ENCODE measurements around the gene TBRG4. TPM values are rescaled to one million over a fixed set of nuclear protein-coding genes. Genes with fewer than 3 reads are reported as not detected.
"Not testable (repeated sequence)": the region's sequence is repeated elsewhere in the genome, so short reads cannot be mapped to it uniquely, and the experiment has no call there.

The TBRG4 gene
- 10 to 100 TPM; 51.2 to 59.1 (median 54.6) TPM for polyA plus RNA-seq (ENCODE audit: insufficient read length in 3 of 3)

DNA sequence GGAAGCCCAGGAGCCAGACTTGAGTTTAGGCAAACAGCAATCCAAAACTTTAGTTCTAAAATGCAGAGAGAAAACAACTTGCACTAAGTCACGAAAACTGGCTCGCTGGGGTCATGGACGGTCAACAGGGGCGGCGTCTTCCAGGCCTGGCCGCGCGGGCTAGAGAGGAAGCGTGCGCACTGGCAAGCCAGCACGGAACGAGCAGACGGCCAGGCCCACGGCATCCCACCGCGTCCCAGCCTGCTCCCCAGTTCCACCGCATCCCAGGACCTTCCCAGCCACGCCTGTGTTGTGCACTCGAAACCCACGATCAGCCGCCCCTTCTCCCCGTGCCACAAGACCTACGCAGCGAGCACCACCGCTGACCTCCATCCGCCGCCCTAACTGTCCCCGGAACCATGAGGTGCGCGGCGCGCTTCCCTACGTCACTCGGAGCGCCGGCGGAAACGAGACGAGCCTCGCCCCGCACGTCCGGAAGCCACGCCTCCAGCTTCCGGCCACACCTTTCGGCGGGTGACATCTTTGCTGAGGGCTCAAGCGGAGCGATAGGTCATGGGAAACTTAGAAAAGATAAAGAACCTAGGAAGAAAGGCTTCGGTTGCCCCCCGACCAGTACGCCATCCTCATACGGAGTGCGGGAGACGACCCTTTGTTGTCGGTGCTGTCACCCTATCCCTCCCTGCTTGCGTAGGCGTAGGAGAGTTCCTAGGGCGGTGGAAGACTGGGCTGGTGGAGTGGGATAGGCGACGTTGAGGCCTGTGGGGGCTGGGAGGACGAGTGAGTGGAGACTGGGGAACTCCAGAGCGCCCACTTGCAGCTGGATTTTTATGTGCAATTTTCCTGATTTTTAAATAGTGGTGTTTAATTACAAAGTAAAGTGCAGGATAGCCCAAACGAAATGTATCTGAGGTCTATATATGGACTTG lies at the start of gene TBRG4:
TBRG4 (minus strand) TSS at position 400 of the 926 bp plus-strand sequence. CDS start 2,460 bp downstream, outside the sequence.
- peak; percentile 91 to 96 (median 93) for DNase-seq (ENCODE audit: low read depth in 3 of 3, low spot score in 2 of 3)

DNA sequence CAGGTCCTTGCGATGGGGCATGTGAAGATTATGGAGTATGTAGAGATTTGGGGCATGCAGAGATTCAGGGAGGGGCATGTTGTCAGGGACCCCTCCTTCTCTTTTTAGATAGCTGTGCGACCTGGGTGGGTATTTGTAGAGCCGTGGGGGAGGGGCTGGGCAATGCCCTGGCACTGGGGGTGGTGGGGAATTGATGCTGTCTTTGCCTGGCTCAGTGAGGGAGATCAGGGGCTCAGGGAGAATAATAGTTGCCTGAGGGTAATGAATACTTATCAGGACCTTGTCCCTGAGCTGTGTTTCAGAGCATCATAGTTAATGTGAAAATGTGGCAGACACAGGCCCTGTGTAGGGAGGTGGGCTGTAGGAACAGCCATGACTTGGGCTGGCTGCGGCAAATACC lies 49.6 kb upstream of the TBRG4 start:
- DNase-seq (ENCODE audit: low read depth in 3 of 3, low spot score in 2 of 3) = no peak

DNA sequence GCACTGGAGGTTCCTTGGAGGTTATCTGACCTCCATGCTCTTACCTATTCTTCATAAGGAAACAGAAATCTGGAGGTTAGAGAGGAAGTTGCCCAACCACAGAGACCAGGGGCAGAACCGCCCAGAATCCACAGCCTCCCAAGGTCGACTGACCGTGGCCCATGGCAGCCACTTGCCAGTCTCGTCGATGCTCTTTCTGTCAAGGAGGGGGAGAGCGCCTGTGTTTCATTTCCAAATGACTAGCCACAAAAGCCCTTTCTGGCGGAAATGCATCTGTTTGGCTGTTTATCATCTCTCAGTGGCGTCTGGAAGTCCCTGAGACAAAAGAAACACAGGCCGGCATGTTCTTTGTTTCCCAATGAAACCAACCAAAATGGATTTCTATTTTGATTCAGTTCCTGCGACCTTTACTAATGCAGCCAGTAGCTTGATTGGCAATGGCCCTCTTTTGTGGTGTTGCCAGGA lies 49.0 kb upstream of the TBRG4 start:
- DNase-seq (ENCODE audit: low read depth in 3 of 3, low spot score in 2 of 3) = no peak

DNA sequence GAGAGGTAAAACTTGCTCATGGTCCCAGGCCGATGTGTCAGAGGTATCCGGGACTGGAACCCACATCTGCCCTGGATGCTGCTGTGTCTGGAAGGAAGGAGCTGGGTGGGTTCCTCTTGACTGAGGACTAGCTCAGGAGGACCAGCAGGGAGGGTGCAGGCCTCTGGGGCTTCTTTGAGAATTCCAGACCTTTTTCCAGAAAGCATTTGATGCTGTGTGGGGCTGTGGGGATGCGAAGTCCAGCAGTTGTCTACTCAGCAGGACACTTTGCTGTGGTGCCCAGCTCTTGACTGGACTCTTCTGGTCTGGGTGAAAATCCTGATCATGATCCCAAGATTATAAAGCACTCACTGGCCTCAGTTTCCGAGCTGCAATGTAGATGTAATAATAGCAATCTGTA lies 47.8 kb upstream of the TBRG4 start:
- DNase-seq (ENCODE audit: low read depth in 3 of 3, low spot score in 2 of 3) = no peak

DNA sequence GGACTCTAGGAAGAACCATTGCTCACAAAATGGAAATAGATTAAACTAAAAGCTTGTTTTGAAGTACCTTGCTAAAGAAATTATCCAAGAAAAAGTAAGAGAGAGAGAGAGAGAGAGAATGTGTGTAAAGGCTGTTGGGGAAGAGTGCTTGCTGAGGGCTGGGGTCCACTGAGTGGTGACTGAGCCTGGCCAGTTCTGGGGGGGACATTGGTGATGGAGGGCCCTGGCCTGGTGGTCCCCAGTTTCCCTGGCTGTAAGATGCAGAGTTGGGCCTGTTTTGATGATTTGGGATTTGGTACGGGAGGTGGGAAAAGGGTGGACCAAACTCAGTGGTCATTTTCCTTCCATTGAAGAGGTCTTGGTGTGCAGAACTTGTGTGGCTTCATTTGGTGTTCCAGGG lies 47.0 kb upstream of the TBRG4 start:
- no peak for DNase-seq (ENCODE audit: low read depth in 3 of 3, low spot score in 2 of 3)

DNA sequence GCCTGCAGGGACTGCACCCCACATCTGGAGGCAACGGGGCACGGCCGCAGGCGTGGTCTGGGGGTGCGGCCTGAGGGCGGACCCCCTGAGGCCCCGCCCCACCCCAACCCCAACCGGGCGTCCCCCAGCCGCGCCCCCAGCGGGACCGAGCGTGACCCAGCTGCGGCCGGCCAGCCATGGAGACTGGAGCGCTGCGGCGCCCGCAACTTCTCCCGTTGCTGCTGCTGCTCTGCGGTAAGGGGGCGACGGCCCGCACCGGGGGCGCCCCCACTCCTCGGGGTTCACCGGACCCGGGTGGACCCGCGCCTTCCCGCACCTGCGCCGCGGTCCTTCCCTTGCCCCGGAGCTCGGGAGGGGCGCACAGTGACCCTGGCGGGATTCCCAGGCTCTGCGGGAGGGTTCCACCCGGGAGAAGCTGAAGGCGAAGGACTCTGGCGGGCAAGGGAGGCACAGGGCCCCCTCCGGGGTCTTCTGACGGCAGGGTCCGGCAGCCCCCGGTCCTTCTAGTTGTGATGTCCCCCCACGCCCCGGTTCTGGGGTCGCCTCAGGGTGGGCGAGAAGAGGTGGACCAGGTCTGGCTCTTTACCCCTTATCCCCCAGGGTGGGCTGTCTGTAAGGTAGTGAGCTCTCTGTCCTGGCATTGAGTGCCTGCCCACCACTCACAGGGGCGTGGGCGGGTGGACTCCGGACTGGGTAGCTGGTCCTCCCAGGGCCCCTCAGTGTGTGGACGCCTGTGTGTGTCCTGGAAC lies 46.3 kb upstream of the TBRG4 start, which contains the start of gene RAMP3:
RAMP3 (plus strand) TSS at position 139 of the 749 bp plus-strand sequence; CDS start at position 177, 38 bp downstream.
- no peak for DNase-seq (ENCODE audit: low read depth in 3 of 3, low spot score in 2 of 3)

DNA sequence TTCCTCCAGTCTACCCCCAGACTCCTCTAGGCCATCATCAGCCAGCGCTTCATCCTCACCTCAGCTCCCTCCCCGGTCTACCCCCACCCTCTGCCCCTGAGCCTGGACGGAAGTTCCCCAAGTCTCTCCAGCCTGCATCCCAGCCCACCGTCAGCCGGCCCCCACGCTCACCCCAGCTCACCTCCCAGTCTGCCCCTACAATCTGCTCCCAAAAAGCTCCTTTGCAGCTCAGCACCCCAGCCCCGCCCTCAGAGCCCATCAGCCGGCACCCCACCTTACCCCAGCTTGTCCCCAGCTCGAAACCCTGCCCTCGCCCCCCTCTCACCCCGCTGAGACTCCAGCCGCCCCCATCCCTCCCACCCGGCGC lies 45.8 kb upstream of the TBRG4 start:
- no peak for DNase-seq (ENCODE audit: low read depth in 3 of 3, low spot score in 2 of 3)

DNA sequence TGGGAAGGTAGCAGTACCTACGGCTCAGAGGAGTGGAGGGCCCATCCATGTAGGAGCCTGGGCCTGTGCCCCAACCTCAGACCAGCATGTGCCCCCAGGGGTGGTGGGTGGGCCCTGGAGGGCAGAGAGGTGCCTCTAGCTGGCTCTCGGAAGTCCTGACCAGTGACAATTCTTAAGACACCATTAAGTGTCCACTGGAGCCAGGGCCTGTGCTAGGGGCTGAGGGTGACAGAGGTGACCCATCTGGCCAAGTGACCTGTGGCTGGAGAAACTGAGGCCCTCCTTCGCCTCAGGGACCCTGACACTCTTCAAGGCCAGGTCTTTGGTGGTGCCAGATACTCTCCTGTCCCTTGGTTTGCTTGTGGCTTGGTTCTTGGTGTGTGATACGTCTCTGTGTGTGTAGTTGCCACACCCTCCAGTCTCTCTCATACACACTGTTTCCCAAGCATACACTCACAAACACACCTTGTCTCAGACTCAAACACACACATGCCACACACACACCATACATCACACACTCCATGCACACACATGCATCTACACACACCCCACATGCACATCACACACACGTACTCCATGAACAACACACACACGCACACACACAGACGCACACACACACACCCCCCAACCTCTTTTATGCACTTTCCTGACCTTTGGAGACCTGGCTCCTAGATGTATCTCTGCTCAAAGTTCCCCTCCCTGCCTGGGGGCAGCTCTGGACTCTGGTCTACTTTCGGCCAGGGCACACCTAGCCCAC lies 45.2 kb upstream of the TBRG4 start:
- DNase-seq (ENCODE audit: low read depth in 3 of 3, low spot score in 2 of 3) = no peak

DNA sequence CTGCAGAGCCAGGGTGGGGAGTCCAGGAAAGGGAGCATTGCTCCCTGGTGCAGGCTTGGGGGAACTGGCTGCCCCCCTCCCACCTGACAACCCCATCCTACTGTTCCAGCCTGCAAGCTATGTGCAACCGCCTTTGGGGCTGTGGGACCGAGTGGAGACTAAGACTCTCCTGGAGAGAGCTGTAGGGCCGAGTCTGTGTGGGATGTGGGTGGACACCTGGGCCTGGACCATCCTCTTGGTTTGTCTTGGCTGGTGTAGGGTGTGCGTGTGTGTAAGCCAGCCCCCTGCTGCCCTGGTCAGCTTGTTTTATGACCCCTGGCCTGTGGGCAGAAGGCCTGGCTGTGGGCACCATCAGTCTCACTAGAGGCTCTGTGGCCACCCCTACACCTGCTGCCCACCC lies 44.4 kb upstream of the TBRG4 start:
- no peak for DNase-seq (ENCODE audit: low read depth in 3 of 3, low spot score in 2 of 3)

DNA sequence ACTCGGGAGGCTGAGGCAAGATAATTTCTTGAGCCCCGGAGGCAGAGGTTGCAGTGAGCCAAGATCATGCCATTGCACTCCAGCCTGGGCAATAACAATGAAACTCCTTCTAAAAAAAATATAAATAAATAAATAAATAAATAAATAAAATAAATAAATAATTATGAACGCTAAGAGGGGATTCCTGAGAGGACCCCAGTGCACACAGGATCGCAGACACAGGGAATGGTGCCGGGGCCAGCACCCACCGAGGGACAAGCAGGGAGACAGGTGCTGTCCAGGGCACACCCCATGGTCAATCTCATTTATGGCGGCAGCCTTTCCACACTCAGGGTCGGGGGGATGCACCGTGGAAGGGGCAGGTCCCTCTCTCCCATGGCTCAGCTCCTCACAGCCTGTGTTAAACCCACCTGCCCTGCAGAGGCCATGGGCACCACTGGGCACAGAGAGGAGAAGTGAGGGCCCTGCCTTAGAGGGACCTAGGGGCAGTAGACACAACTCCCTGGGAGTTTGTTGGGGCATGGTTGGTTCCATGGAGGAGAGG lies 43.9 kb upstream of the TBRG4 start:
- DNase-seq (ENCODE audit: low read depth in 3 of 3, low spot score in 2 of 3) = no peak

DNA sequence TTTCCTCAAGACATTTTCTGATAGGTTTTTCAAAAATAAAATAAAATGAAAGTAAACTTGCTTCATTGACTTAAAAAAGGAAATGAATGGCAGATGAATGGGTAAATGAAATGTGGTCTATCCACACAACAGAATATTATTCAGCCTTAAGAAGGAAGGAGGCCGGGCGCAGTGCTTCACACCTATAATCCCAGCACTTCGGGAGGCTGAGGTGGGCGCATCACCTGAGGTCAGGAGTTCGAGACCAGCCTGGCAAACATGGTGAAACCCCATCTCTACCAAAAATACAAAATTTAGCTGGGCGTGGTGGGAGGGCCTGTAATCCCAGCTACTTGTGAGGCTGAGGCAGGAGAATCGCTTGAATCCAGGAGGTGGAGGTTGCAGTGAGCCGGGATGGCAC lies 42.4 kb upstream of the TBRG4 start:
- DNase-seq (ENCODE audit: low read depth in 3 of 3, low spot score in 2 of 3) = not testable (repeated sequence)

DNA sequence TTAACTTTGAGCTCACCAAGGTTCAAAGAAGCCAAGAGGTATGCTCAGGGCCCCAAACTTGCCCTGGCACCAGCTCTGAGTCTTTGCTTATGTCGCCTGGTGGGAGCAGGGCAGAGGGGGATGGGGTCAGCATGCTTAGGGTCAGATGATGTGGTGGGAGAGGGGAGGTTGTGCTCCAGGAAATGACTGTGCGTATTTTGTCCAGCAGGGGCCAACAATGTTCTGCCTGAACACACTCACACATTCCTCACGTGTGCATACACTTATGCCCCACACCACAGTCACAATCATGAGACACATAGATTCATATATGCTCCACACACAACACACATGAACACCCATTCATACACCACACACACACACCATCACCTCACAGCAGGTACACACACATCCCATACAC lies 41.7 kb upstream of the TBRG4 start:
- DNase-seq (ENCODE audit: low read depth in 3 of 3, low spot score in 2 of 3) = no peak

DNA sequence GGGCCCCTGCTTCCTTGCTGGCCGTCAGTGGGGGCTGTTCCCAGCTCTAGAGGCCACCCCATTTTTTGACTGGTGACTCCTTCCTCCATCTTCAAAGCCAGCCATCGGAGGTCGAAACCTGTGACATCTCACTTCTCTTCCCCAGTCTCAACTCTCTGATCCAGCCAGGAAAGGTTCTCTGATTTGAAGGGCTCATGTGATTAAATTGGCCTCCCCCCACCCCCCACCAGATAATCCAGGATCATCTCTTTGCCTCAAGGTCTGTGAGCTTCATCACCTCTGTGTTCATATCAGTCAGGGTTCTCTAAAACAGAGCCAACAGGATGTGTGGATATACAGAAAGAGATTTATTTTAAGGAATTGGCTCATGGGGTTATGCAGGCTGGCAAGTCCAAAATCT lies 40.5 kb upstream of the TBRG4 start:
- no peak for DNase-seq (ENCODE audit: low read depth in 3 of 3, low spot score in 2 of 3)

DNA sequence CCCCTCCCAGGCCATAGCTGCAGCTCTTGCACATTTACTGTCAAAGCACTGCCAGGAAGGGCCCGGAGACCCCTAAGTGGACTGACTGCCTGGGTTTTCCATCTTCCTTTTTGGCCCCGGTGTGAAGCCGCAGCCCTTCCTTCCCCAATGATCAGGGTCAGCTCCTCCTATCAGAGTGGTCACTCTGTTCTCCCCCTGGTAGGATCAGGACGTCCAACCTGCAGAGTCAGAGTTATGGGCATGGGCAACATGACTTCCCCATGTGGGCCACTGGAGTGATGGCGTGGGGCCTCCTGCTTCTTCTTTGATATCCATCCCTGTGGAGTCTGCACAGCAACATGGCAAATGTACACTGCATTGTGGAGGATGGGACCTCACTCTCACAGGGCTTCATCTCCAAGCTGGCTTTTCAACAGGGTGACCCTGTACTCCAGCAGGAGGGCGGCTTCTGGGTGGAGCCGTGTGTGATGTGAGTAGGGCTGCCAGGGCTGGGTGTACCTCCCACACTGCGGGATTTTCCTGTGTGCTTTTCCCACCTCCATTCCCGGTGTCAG lies 39.7 kb upstream of the TBRG4 start:
- no peak for DNase-seq (ENCODE audit: low read depth in 3 of 3, low spot score in 2 of 3)

DNA sequence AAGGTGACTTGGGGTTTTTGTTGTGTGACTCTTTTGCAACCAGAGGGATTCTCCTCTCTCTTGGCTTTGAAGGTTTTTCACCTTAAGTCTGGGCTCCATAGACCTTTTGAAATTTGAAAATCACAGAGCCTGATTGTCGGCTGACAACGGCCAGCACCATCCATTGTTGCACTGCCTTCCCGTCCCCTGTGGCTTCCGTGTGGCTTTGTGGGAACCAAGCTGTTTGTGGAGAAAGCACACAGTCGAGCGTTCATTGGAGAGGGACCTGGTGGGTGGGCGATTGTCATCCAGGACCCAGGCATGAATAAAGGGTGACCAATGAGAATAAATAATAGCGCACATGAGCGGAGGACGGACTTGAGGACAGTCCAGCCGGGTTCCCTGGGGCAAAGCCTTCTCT lies 38.7 kb upstream of the TBRG4 start:
- DNase-seq (ENCODE audit: low read depth in 3 of 3, low spot score in 2 of 3) = no peak

DNA sequence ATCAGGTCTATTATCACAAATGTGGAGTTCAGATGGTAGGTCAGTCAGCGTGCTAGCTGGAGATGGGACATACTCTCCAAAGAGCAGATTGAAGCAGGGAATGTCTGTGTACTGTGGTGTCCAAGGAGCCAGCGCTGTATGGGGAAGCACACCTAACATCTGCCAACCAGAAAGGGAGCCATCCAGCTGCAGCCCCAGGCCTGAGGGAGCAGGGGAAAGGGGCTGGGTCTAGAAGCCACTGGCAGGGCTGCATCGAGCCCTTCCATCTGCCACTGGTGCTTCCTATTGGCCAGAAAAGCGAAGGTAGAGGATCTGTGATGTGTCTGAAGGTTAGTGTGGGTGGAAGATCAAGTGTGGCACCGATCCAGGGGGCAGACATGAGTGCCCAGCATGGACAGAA lies 38.1 kb upstream of the TBRG4 start:
- DNase-seq (ENCODE audit: low read depth in 3 of 3, low spot score in 2 of 3) = no peak

DNA sequence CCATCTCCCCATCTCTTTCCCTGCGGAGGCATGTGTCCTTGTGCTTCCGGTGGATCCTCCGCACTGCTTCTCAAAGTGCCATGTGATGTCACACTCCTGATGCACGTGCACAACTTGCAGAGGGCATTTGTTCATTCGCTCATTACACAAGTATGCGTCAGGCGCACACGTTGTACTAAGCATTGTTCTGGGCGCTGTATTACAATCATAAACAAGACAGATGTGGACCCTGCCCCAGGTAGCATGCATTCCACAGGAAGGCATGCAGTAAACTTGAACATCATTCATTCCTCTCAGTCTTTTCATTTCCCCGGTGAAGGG lies 37.1 kb upstream of the TBRG4 start:
- DNase-seq (ENCODE audit: low read depth in 3 of 3, low spot score in 2 of 3) = no peak

DNA sequence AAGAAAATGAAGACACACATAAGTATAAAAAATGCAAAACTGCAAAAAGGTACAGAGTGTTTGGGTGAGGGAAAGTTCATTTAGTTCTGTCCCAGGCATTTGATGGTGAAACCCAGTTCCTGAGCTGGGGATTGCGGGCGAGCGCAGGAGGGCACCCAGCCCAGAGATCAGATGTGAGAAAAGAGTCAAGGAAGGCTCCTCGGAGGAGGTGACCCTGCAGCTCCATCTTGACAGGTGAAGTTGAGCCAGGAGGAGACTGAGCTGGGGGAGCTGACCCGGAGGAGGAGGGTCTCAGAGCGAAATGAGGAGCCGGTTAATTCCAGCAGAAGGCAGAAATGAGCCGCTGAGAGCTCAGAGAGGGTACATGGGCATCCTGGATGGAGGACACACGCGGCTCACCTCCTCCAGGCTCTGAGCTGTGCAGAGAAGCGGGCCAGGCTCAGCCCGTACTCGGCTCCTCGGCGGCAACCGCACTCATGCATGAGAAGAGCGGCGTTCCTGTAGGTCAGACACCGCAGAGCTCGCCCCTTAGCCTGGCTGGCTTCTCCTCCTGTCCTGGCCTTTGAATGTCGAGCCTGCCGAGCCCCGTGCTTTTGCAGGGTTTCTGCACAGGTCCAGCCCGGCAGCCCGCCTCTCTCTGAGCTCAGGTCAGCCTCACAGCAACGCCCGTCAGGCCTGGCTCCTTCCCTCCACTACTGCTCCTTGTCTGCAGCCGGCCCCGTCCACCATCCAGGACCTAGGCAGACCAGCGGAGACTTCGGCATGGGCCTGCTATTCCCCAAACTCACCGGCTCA lies 36.6 kb upstream of the TBRG4 start:
- DNase-seq (ENCODE audit: low read depth in 3 of 3, low spot score in 2 of 3) = no peak

DNA sequence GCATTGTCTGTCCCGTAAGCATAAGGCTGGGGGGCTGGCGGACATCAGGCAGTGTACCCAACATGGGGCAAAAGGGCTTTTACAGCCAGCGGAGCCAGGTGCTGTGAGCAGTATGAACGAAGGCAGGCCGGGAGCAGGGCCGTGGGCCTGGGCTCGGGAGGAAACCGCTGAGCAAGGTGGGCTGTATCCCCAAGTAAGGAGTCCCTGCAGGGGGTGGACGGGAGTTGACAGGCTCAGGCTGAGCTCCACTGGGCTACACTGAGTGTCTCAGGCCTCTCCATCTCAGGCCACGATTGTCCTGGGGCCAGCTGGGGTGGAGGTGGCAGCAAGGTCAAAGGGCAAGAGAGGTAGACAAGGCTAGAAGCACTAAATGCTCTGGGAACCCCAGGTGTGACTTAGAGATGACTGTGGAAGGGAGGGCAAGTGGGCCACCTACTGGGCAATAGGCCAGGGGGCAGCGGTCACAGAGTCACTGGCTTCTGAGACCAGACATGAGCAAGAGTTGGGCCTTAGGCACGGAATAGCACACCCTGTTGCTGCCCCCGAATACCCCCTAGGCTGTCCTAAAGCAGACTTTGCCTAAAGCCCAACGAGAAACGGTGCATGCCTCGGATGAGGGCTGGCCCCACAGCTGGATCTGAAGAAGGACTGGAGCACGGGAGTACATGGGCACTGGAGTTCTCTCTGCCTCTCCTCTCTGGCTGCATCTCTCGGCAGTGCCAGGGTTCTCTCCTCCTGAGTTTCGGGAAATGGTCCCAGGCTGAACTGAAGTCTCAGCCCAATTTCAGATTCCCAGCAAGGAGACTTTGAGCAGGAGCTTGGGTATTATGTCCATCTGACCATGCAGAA lies 35.3 kb upstream of the TBRG4 start:
- DNase-seq (ENCODE audit: low read depth in 3 of 3, low spot score in 2 of 3) = no peak

Data from right renal cortex interstitium (tissue), 3 donors.